ENCODE measurements around the gene HBP1. TPM values are rescaled to one million over a fixed set of nuclear protein-coding genes. Genes with fewer than 3 reads are reported as not detected.

HBP1 gene
- total RNA-seq (2022; extraction: Qiagen RNA extraction), result 15.8 to 22.5 TPM (median 21.4 TPM) in 5 replicates

DNA sequence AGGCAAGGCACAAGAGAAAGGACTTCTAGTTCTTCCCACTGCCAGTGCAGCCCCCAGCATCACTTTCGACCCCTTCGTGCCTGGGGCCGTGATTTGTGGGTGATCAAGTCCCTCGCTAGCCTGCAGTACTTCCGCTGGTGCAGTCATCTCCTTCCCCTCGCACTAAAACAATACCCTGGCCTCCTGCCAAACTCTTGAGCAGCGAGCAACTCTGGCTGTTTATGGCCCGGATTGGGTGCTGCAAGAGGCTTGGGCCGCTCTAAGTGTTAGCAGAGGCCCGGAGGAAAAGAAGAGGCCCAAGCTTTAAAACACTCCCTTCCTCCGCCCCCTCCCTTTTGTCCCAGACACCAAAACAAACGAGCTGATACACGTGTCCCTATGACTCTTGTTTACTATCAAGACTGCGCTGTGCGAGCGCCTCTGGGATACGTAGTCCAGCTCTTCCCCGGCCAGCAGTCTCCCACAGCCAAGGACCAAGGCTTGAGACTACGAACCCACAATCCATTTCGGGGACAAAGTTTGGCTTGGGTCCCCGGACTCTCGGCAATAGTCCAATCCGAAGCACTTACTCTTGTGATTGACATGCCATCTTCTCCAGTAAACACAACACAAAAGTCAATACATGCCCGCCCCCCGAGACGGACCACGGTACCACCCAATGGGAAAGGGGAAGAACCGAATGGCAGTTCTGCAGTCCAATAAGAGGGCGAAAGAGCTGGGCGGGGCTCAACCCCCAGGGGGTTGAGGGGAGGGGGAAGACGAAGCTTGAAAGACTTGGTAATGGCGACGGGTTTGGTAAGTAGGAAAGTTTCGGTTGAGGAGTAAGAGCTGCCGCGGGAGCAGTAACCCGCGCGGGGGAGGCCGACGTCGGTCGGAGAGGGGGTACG lies at the start of gene HBP1:
TSS of gene HBP1 (plus strand) at position 771 of the 887 bp plus-strand sequence. CDS start 10,891 bp downstream, outside the sequence.

Other genes starting within 250 kb of the HBP1 start
- 2.3 to 3.2 TPM (median 2.8 TPM) in 5 replicates for gene PRKAR2B, start 124.3 kb upstream of the HBP1 start, total RNA-seq (2022; extraction: Qiagen RNA extraction)

Measured in A549 treated with AZD2906 at 1 μM for 4 hours (cell line).